Activated naive CD4-positive, alpha-beta T cell treated with anti-CD3 and anti-CD28 coated beads for 36 hours (primary cell): ENCODE data around the gene FOXF1. TPM values are rescaled to one million over a fixed set of nuclear protein-coding genes. Genes with fewer than 3 reads are reported as not detected.

Source experiments
- CTCF ChIA-PET: fragments of 350-600 bp; sonication (Branson Sonifier 250); formaldehyde crosslinking; loops from one replicate; lab custom pipeline; 2021; ENCODE audit warnings: antibody characterized with exemption; lab: Charles Lee
- DNase-seq: peaks from one replicate; pipeline ENCODE4 v3.0.0-alpha.2; 2020
- H3K27ac Mint-ChIP-seq: one replicate; pipeline ENCODE4 v1.8.0; 2021; ENCODE audit warnings: mild to moderate bottlenecking, mixed read lengths
- H3K27me3 Mint-ChIP-seq: one replicate; pipeline ENCODE4 v1.8.0; 2021; ENCODE audit warnings: low read depth, mixed read lengths
- H3K36me3 Mint-ChIP-seq: one replicate; pipeline ENCODE4 v1.8.0; 2021; ENCODE audit warnings: low read depth, mixed read lengths
- H3K4me1 Mint-ChIP-seq: one replicate; pipeline ENCODE4 v1.8.0; 2021; ENCODE audit warnings: low read depth, mixed read lengths
- H3K4me3 Mint-ChIP-seq: one replicate; pipeline ENCODE4 v1.8.0; 2021; ENCODE audit warnings: mild to moderate bottlenecking, moderate library complexity, mixed read lengths
- H3K9me3 Mint-ChIP-seq: one replicate; pipeline ENCODE4 v1.8.0; 2021; ENCODE audit warnings: mixed read lengths
- intact Hi-C: fragments of 100-400 bp; cut with micrococcal nuclease; formaldehyde crosslinking; loops from one replicate; pipeline ENCODE4 v1.15.1; 2023
- total RNA-seq, 2 experiments: library from RNA; stranded (reverse); gene quantifications; one replicate each; pipeline ENCODE4 v1.2.3, GENCODE V29; 2021

The FOXF1 gene
- total RNA-seq, 2 experiments from 2014 or later = not detected

- Mint-ChIP-seq H3K9me3 (no peaks in the 10 kb centered on the region), H3K27ac (no peak overlapping the region), H3K36me3 (no peaks in the 10 kb centered on the region), H3K27me3 (peaks cover 69% of the 10 kb centered on the region), H3K4me1 (peaks cover 13% of the 10 kb centered on the region), H3K4me3 (no peak overlapping the region)
- CTCF ChIA-PET = interaction anchor here (0.9 to 2.2 kb wide), 7 partner anchors 174 to 696 kb away, joined by 3 to 8 read pairs (median 6); no protein-coding TSS in a partner anchor
- DNase-seq = no peak
- intact Hi-C loops = no loop called here
Measured at GRCh38 chr16:86517033-86517432, 6.7 kb downstream of the FOXF1 start.

GRCh38 chr16:86517652-86518258 lies 7.4 kb downstream of the FOXF1 start:
- H3K36me3 Mint-ChIP-seq = no peaks in the 10 kb centered on the region
- peaks cover 66% of the 10 kb centered on the region for H3K27me3 Mint-ChIP-seq
- CTCF ChIA-PET = interaction anchor here (0.7 to 2.2 kb wide), 14 partner anchors 8 to 698 kb away, joined by 3 to 8 read pairs (median 4); no protein-coding TSS in a partner anchor
- peak; percentile 63 for DNase-seq
- peaks cover 13% of the 10 kb centered on the region for H3K4me1 Mint-ChIP-seq
- H3K27ac Mint-ChIP-seq = no peak overlapping the region
- no peaks in the 10 kb centered on the region for H3K9me3 Mint-ChIP-seq
- intact Hi-C loops = no loop called here
- no peak overlapping the region for H3K4me3 Mint-ChIP-seq

GRCh38 chr16:86519007-86519648 lies 8.8 kb downstream of the FOXF1 start:
- peaks cover 54% of the 10 kb centered on the region for H3K27me3 Mint-ChIP-seq
- H3K4me1 Mint-ChIP-seq = peaks cover 3% of the 10 kb centered on the region
- CTCF ChIA-PET = interaction anchor here (1.1 to 2.2 kb wide), 7 partner anchors 127 to 700 kb away, joined by 3 to 7 read pairs (median 4); no protein-coding TSS in a partner anchor
- no peak overlapping the region for H3K4me3 Mint-ChIP-seq
- intact Hi-C loops = no loop called here
- no peaks in the 10 kb centered on the region for H3K36me3 Mint-ChIP-seq
- H3K9me3 Mint-ChIP-seq = no peaks in the 10 kb centered on the region
- no peak for DNase-seq
- H3K27ac Mint-ChIP-seq = no peak overlapping the region

- CTCF ChIA-PET = interaction anchor here (1.0 to 1.3 kb wide), 3 partner anchors 127 to 700 kb away, joined by 3 to 4 read pairs (median 4); no protein-coding TSS in a partner anchor
- H3K36me3 Mint-ChIP-seq = no peaks in the 10 kb centered on the region
- intact Hi-C loops = loop anchor here (1.0 to 2.0 kb wide), 4 partner anchors 179 to 699 kb away; no protein-coding TSS in a partner anchor
- DNase-seq = peak; percentile 62
- H3K4me3 Mint-ChIP-seq = no peak overlapping the region
- H3K27ac Mint-ChIP-seq = no peak overlapping the region
- peaks cover 3% of the 10 kb centered on the region for H3K4me1 Mint-ChIP-seq
- H3K9me3 Mint-ChIP-seq = no peaks in the 10 kb centered on the region
- H3K27me3 Mint-ChIP-seq = peaks cover 51% of the 10 kb centered on the region
Measured at GRCh38 chr16:86519649-86520316, 9.5 kb downstream of the FOXF1 start.

GRCh38 chr16:86520317-86521210 lies 10.2 kb downstream of the FOXF1 start:
- intact Hi-C loops = loop anchor here (1.0 to 2.0 kb wide), 4 partner anchors 180 to 700 kb away; no protein-coding TSS in a partner anchor
- Mint-ChIP-seq H3K9me3 (no peaks in the 10 kb centered on the region), H3K36me3 (no peaks in the 10 kb centered on the region), H3K4me3 (no peak overlapping the region), H3K27me3 (peaks cover 45% of the 10 kb centered on the region), H3K4me1 (peaks cover 3% of the 10 kb centered on the region), H3K27ac (no peak overlapping the region)
- no peak for DNase-seq
- CTCF ChIA-PET = interaction anchor here (0.7 to 1.4 kb wide), 7 partner anchors 128 to 701 kb away, joined by 3 to 5 read pairs (median 4); no protein-coding TSS in a partner anchor

GRCh38 chr16:86521236-86522197 lies 11.2 kb downstream of the FOXF1 start:
- CTCF ChIA-PET = interaction anchor here (1.0 to 1.4 kb wide), 2 partner anchors 451 to 477 kb away, joined by 3 to 5 read pairs; no protein-coding TSS in a partner anchor
- intact Hi-C loops = loop anchor here (2.0 kb wide), 1 partner anchor 701 kb away; no protein-coding TSS in a partner anchor
- DNase-seq = no peak

GRCh38 chr16:86522634-86523033 lies 12.3 kb downstream of the FOXF1 start:
- no peak overlapping the region for H3K27ac Mint-ChIP-seq
- H3K9me3 Mint-ChIP-seq = peaks cover 2% of the 10 kb centered on the region
- H3K4me1 Mint-ChIP-seq = peaks cover 3% of the 10 kb centered on the region
- no peak for DNase-seq
- CTCF ChIA-PET = no interaction called here
- H3K36me3 Mint-ChIP-seq = no peaks in the 10 kb centered on the region
- H3K4me3 Mint-ChIP-seq = no peak overlapping the region
- peaks cover 28% of the 10 kb centered on the region for H3K27me3 Mint-ChIP-seq
- intact Hi-C loops = no loop called here

More at GRCh38 chr16:86521236-86522197, 11.2 kb downstream of the FOXF1 start:
- Mint-ChIP-seq H3K4me3 (no peak overlapping the region), H3K27ac (no peak overlapping the region), H3K27me3 (peaks cover 38% of the 10 kb centered on the region), H3K36me3 (no peaks in the 10 kb centered on the region), H3K4me1 (peaks cover 3% of the 10 kb centered on the region), H3K9me3 (no peaks in the 10 kb centered on the region)

- intact Hi-C loops = no loop called here
- no peak overlapping the region for H3K4me3 Mint-ChIP-seq
- CTCF ChIA-PET = no interaction called here
Measured at GRCh38 chr16:86523166-86523740, 12.9 kb downstream of the FOXF1 start.

GRCh38 chr16:86524029-86524428 lies 13.7 kb downstream of the FOXF1 start:
- intact Hi-C loops = no loop called here
- no peaks in the 10 kb centered on the region for H3K36me3 Mint-ChIP-seq
- no peak overlapping the region for H3K27ac Mint-ChIP-seq
- peaks cover 2% of the 10 kb centered on the region for H3K9me3 Mint-ChIP-seq
- H3K4me3 Mint-ChIP-seq = no peak overlapping the region
- no peak for DNase-seq
- H3K4me1 Mint-ChIP-seq = peaks cover 3% of the 10 kb centered on the region
- peaks cover 14% of the 10 kb centered on the region for H3K27me3 Mint-ChIP-seq
- CTCF ChIA-PET = interaction anchor here (0.5 kb wide), 1 partner anchor 821 kb away, joined by 3 read pairs; no protein-coding TSS in a partner anchor

More at GRCh38 chr16:86523166-86523740, 12.9 kb downstream of the FOXF1 start:
- Mint-ChIP-seq H3K9me3 (peaks cover 2% of the 10 kb centered on the region), H3K27ac (no peak overlapping the region), H3K36me3 (no peaks in the 10 kb centered on the region), H3K4me1 (peaks cover 3% of the 10 kb centered on the region), H3K27me3 (peaks cover 22% of the 10 kb centered on the region)
- no peak for DNase-seq

- peaks cover 2% of the 10 kb centered on the region for H3K9me3 Mint-ChIP-seq
- no peaks in the 10 kb centered on the region for H3K36me3 Mint-ChIP-seq
- no peak for DNase-seq
- H3K4me1 Mint-ChIP-seq = no peaks in the 10 kb centered on the region
- no peak overlapping the region for H3K4me3 Mint-ChIP-seq
- H3K27me3 Mint-ChIP-seq = peaks cover 4% of the 10 kb centered on the region
- intact Hi-C loops = no loop called here
- CTCF ChIA-PET = interaction anchor here (1.1 kb wide), 1 partner anchor 7 kb away, joined by 3 read pairs; no protein-coding TSS in a partner anchor
- no peak overlapping the region for H3K27ac Mint-ChIP-seq
Measured at GRCh38 chr16:86525696-86526095, 15.4 kb downstream of the FOXF1 start.
